ENCODE measurements around the gene TNFSF10. TPM values are rescaled to one million over a fixed set of nuclear protein-coding genes. Genes with fewer than 3 reads are reported as not detected.

Gene TNFSF10
- total and polyA plus RNA-seq, 2 of the 8 experiments (the other 6 are each of a cell fraction or from before 2014, with no cell fraction given) = 0.06 TPM; not detected in 1

- no peak overlapping the region for H4K5ac ChIP-seq (ENCODE audit: insufficient read length, low read depth, low read length)
- no peak overlapping the region for H2BK5ac ChIP-seq (ENCODE audit: low read depth, low read length)
- ChIA-PET CTCF (ENCODE audit: partially characterized antibody) (no interaction called here), POLR2A (ENCODE audit: partially characterized antibody) (no interaction called here)
- no peak overlapping the region for H3K56ac ChIP-seq (replicated peaks; ENCODE audit: insufficient read length, low read depth, low read length)
- no peak overlapping the region for H3K18ac ChIP-seq (ENCODE audit: extremely low read depth, low read length)
- no peaks in the 10 kb centered on the region for H3K79me1 ChIP-seq (ENCODE audit: low read depth, low read length)
- H3K23me2 ChIP-seq (ENCODE audit: low read depth, low read length) = no peaks in the 10 kb centered on the region
- H3K27ac ChIP-seq (ENCODE audit: low read depth, low read length) = no peak overlapping the region
- no peaks in the 10 kb centered on the region for H4K20me1 ChIP-seq (replicated peaks in 1 of 2; ENCODE audit: control insufficient read depth in 1 of 2, insufficient read depth in 2 of 2, low read length in 2 of 2)
- no peak overlapping the region for H3K4me3 ChIP-seq (ENCODE audit: extremely low read depth in 1 of 4, insufficient read depth in 2 of 4, low read depth in 3 of 4, low read length in 4 of 4)
- H2BK20ac ChIP-seq (ENCODE audit: low read length) = no peak overlapping the region
- no peaks in the 10 kb centered on the region for H3K27me3 ChIP-seq (replicated peaks in 1 of 4; ENCODE audit: control insufficient read depth in 3 of 4, extremely low read depth in 1 of 4, insufficient read depth in 3 of 4, low read length in 3 of 4)
- H3K4me1 ChIP-seq (replicated peaks in 1 of 4; ENCODE audit: control insufficient read depth in 3 of 4, insufficient read depth in 4 of 4, low read length in 3 of 4) = no peaks in the 10 kb centered on the region; a peak in 2 of 7 replicates
- H2AFZ ChIP-seq (ENCODE audit: low read length) = no peak overlapping the region
- no peak overlapping the region for H3K14ac ChIP-seq (ENCODE audit: insufficient read length)
- no peak overlapping the region for H3K4me2 ChIP-seq (ENCODE audit: insufficient read depth in 1 of 2, low read depth in 2 of 2, low read length in 2 of 2)
- H2BK120ac ChIP-seq (replicated peaks; ENCODE audit: low read depth, low read length) = no peak overlapping the region
- H3K79me2 ChIP-seq (ENCODE audit: control insufficient read depth in 1 of 2, insufficient read depth in 2 of 2, low read length in 2 of 2) = no peaks in the 10 kb centered on the region
- H2BK15ac ChIP-seq (ENCODE audit: low read length) = no peak overlapping the region
- no peaks in the 10 kb centered on the region for H3K9me3 ChIP-seq (ENCODE audit: insufficient read depth in 2 of 2, low read depth in 1 of 2, low read length in 1 of 2)
- no peak for TF ChIP-seq SP1 (IDR thresholded peaks at IDR 0.05; ENCODE audit: low read depth, low read length)
- no peak for TF ChIP-seq CBX8 (IDR thresholded peaks at IDR 0.05; ENCODE audit: borderline replicate concordance, low read depth, low read length)
- TF ChIP-seq, protein P1, sequence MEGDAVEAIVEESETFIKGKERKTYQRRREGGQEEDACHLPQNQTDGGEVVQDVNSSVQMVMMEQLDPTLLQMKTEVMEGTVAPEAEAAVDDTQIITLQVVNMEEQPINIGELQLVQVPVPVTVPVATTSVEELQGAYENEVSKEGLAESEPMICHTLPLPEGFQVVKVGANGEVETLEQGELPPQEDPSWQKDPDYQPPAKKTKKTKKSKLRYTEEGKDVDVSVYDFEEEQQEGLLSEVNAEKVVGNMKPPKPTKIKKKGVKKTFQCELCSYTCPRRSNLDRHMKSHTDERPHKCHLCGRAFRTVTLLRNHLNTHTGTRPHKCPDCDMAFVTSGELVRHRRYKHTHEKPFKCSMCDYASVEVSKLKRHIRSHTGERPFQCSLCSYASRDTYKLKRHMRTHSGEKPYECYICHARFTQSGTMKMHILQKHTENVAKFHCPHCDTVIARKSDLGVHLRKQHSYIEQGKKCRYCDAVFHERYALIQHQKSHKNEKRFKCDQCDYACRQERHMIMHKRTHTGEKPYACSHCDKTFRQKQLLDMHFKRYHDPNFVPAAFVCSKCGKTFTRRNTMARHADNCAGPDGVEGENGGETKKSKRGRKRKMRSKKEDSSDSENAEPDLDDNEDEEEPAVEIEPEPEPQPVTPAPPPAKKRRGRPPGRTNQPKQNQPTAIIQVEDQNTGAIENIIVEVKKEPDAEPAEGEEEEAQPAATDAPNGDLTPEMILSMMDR (IDR thresholded peaks at IDR 0.05; ENCODE audit: control extremely low read depth in 1 of 3, insufficient read depth in 1 of 3, low read depth in 1 of 3, low read length in 3 of 3) = no peak
- no peak for TF ChIP-seq RXRA (IDR thresholded peaks at IDR 0.05; ENCODE audit: insufficient read depth, low read depth, low read length)
- no peak for TF ChIP-seq SUZ12 (IDR thresholded peaks at IDR 0.05; ENCODE audit: low read length)
- no peak for TF ChIP-seq RFX5 (IDR thresholded peaks at IDR 0.05; ENCODE audit: borderline replicate concordance, low read depth, low read length)
- no peak for TF ChIP-seq POLR2AphosphoS5 (IDR thresholded peaks at IDR 0.05; ENCODE audit: low read depth, low read length)
- no peak for TF ChIP-seq SRF (IDR thresholded peaks at IDR 0.05; ENCODE audit: low read depth, low read length)
- TF ChIP-seq EGR1 (IDR thresholded peaks at IDR 0.05; ENCODE audit: borderline replicate concordance, low read depth, low read length) = no peak
- TF ChIP-seq RAD21 (IDR thresholded peaks at IDR 0.05 in 1 of 2, conservative IDR thresholded peaks at IDR 0.05 in 1 of 2; ENCODE audit: low read depth in 2 of 2, low read length in 2 of 2) = no peak
- no peak for TF ChIP-seq JUN (IDR thresholded peaks at IDR 0.05; ENCODE audit: low read depth, low read length)
- TF ChIP-seq NRF1 (IDR thresholded peaks at IDR 0.05; ENCODE audit: low read depth, low read length) = no peak
- TF ChIP-seq SIX5 (IDR thresholded peaks at IDR 0.05; ENCODE audit: low read depth, low read length) = no peak
- H4K8ac ChIP-seq (ENCODE audit: extremely low read depth, insufficient read depth, low read length) = no peak overlapping the region
- H2BK12ac ChIP-seq (ENCODE audit: low read depth, low read length) = no peak overlapping the region
- H3K36me3 ChIP-seq (ENCODE audit: control insufficient read depth in 2 of 4, insufficient read depth in 4 of 4, low read length in 3 of 4) = no peaks in the 10 kb centered on the region
- no peak overlapping the region for H4K91ac ChIP-seq (replicated peaks; ENCODE audit: insufficient read length, low read length)
- H3K4ac ChIP-seq (replicated peaks; ENCODE audit: insufficient read length, low read depth, low read length) = no peak overlapping the region
- H3K9ac ChIP-seq (replicated peaks in 1 of 4; ENCODE audit: extremely low read depth in 1 of 4, low read depth in 3 of 4, low read length in 3 of 4) = no peak overlapping the region
- DNase-seq (ENCODE audit: low read depth in 1 of 2, low spot score in 2 of 2) = no peak
- FAIRE-seq = no peak
- no peak overlapping the region for H3K23ac ChIP-seq (ENCODE audit: insufficient read length)
- no peak overlapping the region for H2AK5ac ChIP-seq (ENCODE audit: low read depth, low read length)
Observed at GRCh38 chr3:172501540-172501939, 21.7 kb downstream of the TNFSF10 start.

Data from H1 (cell line).